ENCODE data around the gene PPM1L.

GRCh38 chr3:161126495-161126894 is 370.5 kb downstream of the PPM1L start:
- TF ChIP-seq, protein P1, sequence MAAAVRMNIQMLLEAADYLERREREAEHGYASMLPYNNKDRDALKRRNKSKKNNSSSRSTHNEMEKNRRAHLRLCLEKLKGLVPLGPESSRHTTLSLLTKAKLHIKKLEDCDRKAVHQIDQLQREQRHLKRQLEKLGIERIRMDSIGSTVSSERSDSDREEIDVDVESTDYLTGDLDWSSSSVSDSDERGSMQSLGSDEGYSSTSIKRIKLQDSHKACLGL (CRISPR knock-in tag; IDR thresholded peaks at IDR 0.05): no peak
- TF ChIP-seq CTCF (CRISPR knock-in tag; IDR thresholded peaks at IDR 0.05): no peak
- no peak for TF ChIP-seq ZNF33A (CRISPR knock-in tag; IDR thresholded peaks at IDR 0.05; ENCODE audit: borderline replicate concordance)

All from HepG2 (cell line).